Retinal pigment epithelial cell (primary cell): ENCODE measurements around the gene C19orf85.
"Not testable (repeated sequence)": the region's sequence is repeated elsewhere in the genome, so short reads cannot be mapped to it uniquely, and the experiment has no call there.

ENCODE experiments used
- DNase-seq: peaks from one replicate; pipeline ENCODE4 v3.0.0-alpha.2; 2010; ENCODE audit warnings: low read depth
- H3K4me3 ChIP-seq: 2 replicates; pipeline ENCODE4 v1.5.1; 2011; ENCODE audit warnings: mild to moderate bottlenecking, low read length, control low read depth, moderate library complexity
- CTCF ChIP-seq: conservative IDR thresholded peaks from 2 replicates; pipeline ENCODE4 v1.5.1; 2011; ENCODE audit warnings: low read depth, low read length, control low read depth, inconsistent platforms

The C19orf85 gene

GRCh38 chr19:55453511-55454260, 10.9 kb downstream of the C19orf85 start:
- H3K4me3 ChIP-seq: no peak overlapping the region
- TF ChIP-seq CTCF: no peak
- DNase-seq: no peak

GRCh38 chr19:55452749-55453346, 11.7 kb downstream of the C19orf85 start:
- H3K4me3 ChIP-seq: no peak overlapping the region
- no peak for DNase-seq
- TF ChIP-seq CTCF: no peak

GRCh38 chr19:55451965-55452748, 12.4 kb downstream of the C19orf85 start:
- H3K4me3 ChIP-seq: peak overlapping the region; percentile 4
- TF ChIP-seq CTCF: no peak
- no peak for DNase-seq

- DNase-seq: no peak
- H3K4me3 ChIP-seq: no peak overlapping the region
- no peak for TF ChIP-seq CTCF
These were observed 13.2 kb downstream of the C19orf85 start for GRCh38 chr19:55451163-55451964.

GRCh38 chr19:55449469-55449868, 15.1 kb downstream of the C19orf85 start:
- no peak for TF ChIP-seq CTCF
- H3K4me3 ChIP-seq: no peak overlapping the region
- DNase-seq: no peak

GRCh38 chr19:55448175-55448490, 16.4 kb downstream of the C19orf85 start:
- not testable (repeated sequence) for H3K4me3 ChIP-seq, DNase-seq
